RWPE2 (cell line): ENCODE data around the gene GLIS2.
"Not testable (repeated sequence)": the region's sequence is repeated elsewhere in the genome, so short reads cannot be mapped to it uniquely, and the experiment has no call there.

ENCODE experiments used
- ATAC-seq: fragments of 200-7000 bp; cut with Tn5 transposase; 3 replicates; pipeline ENCODE4 v1.9.1; 2021; ENCODE audit warnings: low read depth
- DNase-seq: peaks from one replicate; pipeline ENCODE4 v3.0.0-alpha.2; 2020; ENCODE audit warnings: low spot score
- H3K27ac ChIP-seq: fragments of 450-650 bp; 2 replicates; pipeline ENCODE4 v1.5.1; 2017; ENCODE audit warnings: mild to moderate bottlenecking; ENCODE audit not compliant: poor library complexity, severe bottlenecking
- H3K27me3 ChIP-seq: fragments of 250-450 bp; sonication (Bioruptor Pico); 2 replicates; pipeline ENCODE4 v1.5.1; 2021; ENCODE audit warnings: mild to moderate bottlenecking, moderate library complexity; ENCODE audit not compliant: insufficient read depth, poor library complexity, severe bottlenecking
- H3K36me3 ChIP-seq: fragments of 250-450 bp; sonication (Bioruptor Pico); 2 replicates; pipeline ENCODE4 v1.5.1; 2020; ENCODE audit warnings: low read depth, mild to moderate bottlenecking, moderate library complexity
- H3K4me1 ChIP-seq: fragments of 250-450 bp; sonication (Bioruptor Pico); 2 replicates; pipeline ENCODE4 v1.5.1; 2021; ENCODE audit warnings: mild to moderate bottlenecking, moderate library complexity; ENCODE audit not compliant: insufficient read depth, poor library complexity, severe bottlenecking
- H3K4me3 ChIP-seq: fragments of 250-450 bp; sonication (Bioruptor Pico); 2 replicates; pipeline ENCODE4 v1.5.1; 2021; ENCODE audit warnings: mild to moderate bottlenecking, moderate library complexity; ENCODE audit not compliant: severe bottlenecking
- H3K9me3 ChIP-seq: fragments of 250-450 bp; sonication (Bioruptor Pico); 2 replicates; pipeline ENCODE4 v1.5.1; 2021; ENCODE audit warnings: mild to moderate bottlenecking, moderate library complexity; ENCODE audit not compliant: severe bottlenecking
- TF ChIP-seq, protein P1 (sequence below): fragments of 450-650 bp; IDR thresholded peaks from one replicate; pipeline ENCODE4 v1.5.1; 2017; ENCODE audit warnings: mild to moderate bottlenecking, moderate library complexity; ENCODE audit not compliant: poor library complexity, severe bottlenecking

The GLIS2 gene

DNA sequence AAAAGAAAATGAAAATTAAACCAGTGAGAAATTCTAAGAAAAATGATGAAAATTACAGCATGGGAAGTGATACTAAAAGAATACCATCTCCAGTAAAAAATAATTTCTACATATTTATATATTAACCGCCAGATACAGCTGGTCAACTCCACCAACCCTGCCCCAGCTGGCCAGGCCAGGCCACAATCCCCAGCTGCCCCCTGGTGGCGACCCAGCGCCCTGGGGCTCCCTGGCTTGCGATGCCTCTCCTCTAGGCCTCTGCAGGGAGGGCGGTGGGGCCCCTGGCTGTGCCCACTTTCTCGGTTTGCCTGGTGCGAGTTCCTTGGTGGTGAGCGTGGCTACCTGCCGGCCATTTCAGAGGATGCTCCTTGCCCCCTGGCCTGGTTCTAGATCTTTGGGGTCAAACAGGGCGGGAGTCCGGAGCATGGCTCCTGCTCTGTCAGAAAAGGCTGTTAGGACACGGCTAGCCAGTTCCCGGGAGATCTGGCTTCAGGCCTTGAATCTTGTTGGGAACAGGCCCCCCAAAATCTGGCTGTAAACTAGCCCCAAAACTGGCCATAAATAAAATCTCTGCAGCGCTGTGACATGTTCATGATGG is 14.5 kb downstream of the GLIS2 start:
- Histone ChIP-seq H3K36me3 (peaks cover 47% of the 10 kb centered on the region), H3K4me3 (no peak overlapping the region), H3K4me1 (peaks cover 2% of the 10 kb centered on the region), H3K27me3 (no peaks in the 10 kb centered on the region), H3K9me3 (no peaks in the 10 kb centered on the region), H3K27ac (no peak overlapping the region)
- ATAC-seq (peak; percentile 78), DNase-seq (peak; percentile 70)
- TF ChIP-seq, protein P1, sequence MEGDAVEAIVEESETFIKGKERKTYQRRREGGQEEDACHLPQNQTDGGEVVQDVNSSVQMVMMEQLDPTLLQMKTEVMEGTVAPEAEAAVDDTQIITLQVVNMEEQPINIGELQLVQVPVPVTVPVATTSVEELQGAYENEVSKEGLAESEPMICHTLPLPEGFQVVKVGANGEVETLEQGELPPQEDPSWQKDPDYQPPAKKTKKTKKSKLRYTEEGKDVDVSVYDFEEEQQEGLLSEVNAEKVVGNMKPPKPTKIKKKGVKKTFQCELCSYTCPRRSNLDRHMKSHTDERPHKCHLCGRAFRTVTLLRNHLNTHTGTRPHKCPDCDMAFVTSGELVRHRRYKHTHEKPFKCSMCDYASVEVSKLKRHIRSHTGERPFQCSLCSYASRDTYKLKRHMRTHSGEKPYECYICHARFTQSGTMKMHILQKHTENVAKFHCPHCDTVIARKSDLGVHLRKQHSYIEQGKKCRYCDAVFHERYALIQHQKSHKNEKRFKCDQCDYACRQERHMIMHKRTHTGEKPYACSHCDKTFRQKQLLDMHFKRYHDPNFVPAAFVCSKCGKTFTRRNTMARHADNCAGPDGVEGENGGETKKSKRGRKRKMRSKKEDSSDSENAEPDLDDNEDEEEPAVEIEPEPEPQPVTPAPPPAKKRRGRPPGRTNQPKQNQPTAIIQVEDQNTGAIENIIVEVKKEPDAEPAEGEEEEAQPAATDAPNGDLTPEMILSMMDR, result peak; percentile 87

DNA sequence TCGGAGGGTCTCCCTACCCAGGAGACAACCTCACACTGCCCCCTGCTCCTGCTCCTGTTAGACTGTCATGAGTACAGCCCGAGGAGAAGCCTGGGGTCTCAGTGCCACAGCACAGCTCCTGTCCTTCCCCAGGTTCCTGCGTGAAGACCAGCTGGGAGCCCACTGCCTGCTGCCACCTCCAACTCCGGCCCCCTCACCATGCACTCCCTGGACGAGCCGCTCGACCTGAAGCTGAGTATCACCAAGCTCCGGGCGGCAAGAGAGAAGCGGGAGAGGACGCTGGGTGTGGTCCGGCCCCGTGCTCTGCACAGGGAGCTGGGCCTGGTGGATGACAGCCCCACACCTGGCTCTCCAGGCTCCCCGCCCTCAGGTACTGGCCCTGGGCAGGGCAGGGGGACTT is 16.2 kb downstream of the GLIS2 start:
- peaks cover 2% of the 10 kb centered on the region for H3K4me1 ChIP-seq
- peaks cover 60% of the 10 kb centered on the region for H3K36me3 ChIP-seq
- no peak overlapping the region for H3K4me3 ChIP-seq
- no peaks in the 10 kb centered on the region for H3K27me3 ChIP-seq
- H3K9me3 ChIP-seq, result no peaks in the 10 kb centered on the region
- TF ChIP-seq, protein P1, result no peak
- no peak overlapping the region for H3K27ac ChIP-seq
- DNase-seq, result peak; percentile 56
- ATAC-seq, result no peak

DNA sequence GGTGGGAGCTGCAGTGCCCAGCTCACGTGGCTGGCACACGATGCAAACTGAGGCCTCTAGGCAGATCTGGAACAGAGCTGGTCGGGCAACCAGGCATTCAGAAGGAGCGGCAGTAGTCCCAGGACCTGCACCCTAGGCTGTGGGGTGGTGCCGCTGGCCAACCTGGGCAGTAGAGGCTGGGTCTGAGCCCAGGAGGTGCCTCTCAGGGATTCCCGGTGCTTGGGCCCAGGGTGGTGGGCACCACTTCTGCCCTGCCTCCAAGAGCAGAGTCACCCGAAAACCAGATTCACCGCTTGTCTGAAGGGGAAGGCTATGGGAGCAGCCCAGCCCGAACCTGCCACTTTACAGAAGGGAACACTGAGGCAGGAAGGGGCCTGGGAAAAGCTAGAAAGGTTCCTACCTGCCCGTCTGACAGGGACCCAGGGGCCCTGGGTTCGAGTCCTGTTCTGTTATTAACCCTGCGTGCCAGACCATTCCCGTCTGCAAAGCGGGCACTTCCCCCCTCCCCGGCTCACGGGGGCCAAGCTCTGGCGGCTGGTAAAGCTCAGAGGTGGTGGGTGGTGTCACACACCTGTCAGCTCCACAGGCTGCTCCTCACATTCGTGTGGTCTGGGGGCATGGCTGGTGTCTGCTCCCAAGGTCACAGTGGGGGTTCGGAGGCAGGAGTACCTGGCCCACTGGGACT is 16.9 kb downstream of the GLIS2 start:
- Histone ChIP-seq H3K27ac (no peak overlapping the region), H3K9me3 (no peaks in the 10 kb centered on the region), H3K36me3 (peaks cover 60% of the 10 kb centered on the region), H3K4me3 (no peak overlapping the region), H3K27me3 (no peaks in the 10 kb centered on the region), H3K4me1 (peaks cover 2% of the 10 kb centered on the region)
- TF ChIP-seq, protein P1, result no peak
- DNase-seq (no peak), ATAC-seq (no peak)

DNA sequence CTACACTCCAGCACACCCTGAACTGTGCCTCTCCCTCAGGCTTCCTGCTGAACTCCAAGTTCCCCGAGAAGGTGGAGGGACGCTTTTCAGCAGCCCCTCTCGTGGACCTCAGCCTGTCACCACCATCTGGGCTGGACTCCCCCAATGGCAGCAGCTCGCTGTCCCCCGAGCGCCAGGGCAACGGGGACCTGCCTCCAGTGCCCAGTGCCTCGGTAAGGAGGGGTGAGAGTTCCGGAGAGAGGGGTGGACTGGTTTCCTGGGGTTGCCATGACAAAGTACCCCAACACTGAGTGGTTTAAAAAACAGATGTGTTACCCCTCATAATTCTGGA is 17.4 kb downstream of the GLIS2 start:
- ATAC-seq (no peak), DNase-seq (no peak)
- Histone ChIP-seq H3K27me3 (no peaks in the 10 kb centered on the region), H3K4me3 (no peak overlapping the region), H3K27ac (no peak overlapping the region), H3K36me3 (peaks cover 60% of the 10 kb centered on the region), H3K4me1 (peaks cover 1% of the 10 kb centered on the region), H3K9me3 (no peaks in the 10 kb centered on the region)
- TF ChIP-seq, protein P1, result no peak

DNA sequence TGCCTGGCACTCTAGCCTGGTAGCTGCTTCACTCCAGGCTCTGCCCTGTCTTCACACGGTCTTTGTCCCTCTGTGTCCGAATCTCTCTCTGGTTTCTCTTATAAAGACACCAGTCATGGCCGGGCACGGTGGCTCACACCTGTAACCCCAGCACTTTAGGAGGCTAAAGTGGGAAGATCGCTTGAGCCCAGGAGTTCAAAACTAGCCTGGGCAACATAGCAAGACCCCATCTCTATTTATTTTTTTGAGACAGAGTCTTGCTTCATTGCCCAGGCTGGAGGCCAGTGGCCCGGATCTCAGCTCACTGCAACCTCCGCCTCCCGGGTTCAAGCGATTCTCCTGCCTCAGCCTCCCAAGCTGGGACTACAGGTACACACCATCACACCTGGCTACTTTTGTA is 17.8 kb downstream of the GLIS2 start:
- H3K9me3 ChIP-seq, ATAC-seq, DNase-seq: not testable (repeated sequence)

More for the DNA sequence above, 17.8 kb downstream of the GLIS2 start:
- H3K4me1 ChIP-seq, H3K27me3 ChIP-seq, H3K27ac ChIP-seq, H3K4me3 ChIP-seq: not testable (repeated sequence)
- H3K36me3 ChIP-seq, result peaks cover 60% of the 10 kb centered on the region
